ENCODE data around the gene UVSSA. TPM values are rescaled to one million over a fixed set of nuclear protein-coding genes. Genes with fewer than 3 reads are reported as not detected.

UVSSA gene
- total RNA-seq, 1 donor from 2014 or later = 32.4 TPM

DNA sequence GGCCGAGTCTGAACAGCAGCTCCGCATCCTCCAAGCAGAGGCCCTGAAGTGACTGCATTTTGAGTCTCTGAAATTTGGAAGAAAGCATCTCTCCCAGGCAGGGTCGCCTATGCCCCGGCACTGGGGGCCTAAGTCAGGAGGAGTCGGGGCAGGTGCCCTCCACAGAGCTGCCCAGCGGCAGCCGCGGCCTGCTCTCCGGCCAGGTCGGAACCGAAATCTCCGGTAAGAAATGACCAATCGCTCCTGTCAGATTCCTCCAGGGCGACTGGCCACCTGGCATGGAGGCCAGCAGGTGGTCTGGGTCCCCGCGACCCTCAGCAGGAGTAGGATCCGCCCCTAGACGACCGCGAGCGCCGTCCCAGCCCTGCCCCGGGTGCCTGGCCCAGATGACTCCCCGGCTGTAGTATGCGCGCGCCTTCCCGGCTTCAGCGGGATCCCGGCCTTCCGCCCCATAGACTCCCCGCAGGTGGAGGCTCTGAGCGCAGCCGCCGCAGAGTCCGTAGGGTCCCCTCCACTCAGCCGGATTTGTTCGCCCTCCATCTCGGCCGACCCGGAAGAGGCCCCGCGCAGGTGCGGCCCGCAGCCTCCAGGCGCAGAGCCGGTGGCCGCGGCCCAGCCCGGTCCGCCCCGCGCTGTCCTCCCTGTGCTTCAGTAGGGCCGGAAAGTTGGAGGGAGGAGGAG lies 57.7 kb downstream of the UVSSA start:
- no peak for DNase-seq (ENCODE audit: extremely low spot score, unreplicated experiment)
- TF ChIP-seq CTCF (conservative IDR thresholded peaks at IDR 0.05) = no peak
- peaks cover 49% of the 10 kb centered on the region for H3K27me3 Mint-ChIP-seq
- no peaks in the 10 kb centered on the region for H3K9me3 Mint-ChIP-seq
- H3K36me3 Mint-ChIP-seq = no peaks in the 10 kb centered on the region
- H3K4me1 Mint-ChIP-seq (ENCODE audit: unreplicated experiment) = no peaks in the 10 kb centered on the region
- H3K27ac Mint-ChIP-seq = no peak overlapping the region
- no peak overlapping the region for H3K4me3 Mint-ChIP-seq

GRCh38 chr4:1405254-1405635 lies 58.2 kb downstream of the UVSSA start:
- Mint-ChIP-seq H3K27me3 (peaks cover 50% of the 10 kb centered on the region), H3K4me1 (ENCODE audit: unreplicated experiment) (no peaks in the 10 kb centered on the region), H3K27ac (no peak overlapping the region), H3K4me3 (no peak overlapping the region), H3K36me3 (no peaks in the 10 kb centered on the region), H3K9me3 (no peaks in the 10 kb centered on the region)
- no peak for DNase-seq (ENCODE audit: extremely low spot score, unreplicated experiment)
- TF ChIP-seq CTCF (conservative IDR thresholded peaks at IDR 0.05) = no peak

DNA sequence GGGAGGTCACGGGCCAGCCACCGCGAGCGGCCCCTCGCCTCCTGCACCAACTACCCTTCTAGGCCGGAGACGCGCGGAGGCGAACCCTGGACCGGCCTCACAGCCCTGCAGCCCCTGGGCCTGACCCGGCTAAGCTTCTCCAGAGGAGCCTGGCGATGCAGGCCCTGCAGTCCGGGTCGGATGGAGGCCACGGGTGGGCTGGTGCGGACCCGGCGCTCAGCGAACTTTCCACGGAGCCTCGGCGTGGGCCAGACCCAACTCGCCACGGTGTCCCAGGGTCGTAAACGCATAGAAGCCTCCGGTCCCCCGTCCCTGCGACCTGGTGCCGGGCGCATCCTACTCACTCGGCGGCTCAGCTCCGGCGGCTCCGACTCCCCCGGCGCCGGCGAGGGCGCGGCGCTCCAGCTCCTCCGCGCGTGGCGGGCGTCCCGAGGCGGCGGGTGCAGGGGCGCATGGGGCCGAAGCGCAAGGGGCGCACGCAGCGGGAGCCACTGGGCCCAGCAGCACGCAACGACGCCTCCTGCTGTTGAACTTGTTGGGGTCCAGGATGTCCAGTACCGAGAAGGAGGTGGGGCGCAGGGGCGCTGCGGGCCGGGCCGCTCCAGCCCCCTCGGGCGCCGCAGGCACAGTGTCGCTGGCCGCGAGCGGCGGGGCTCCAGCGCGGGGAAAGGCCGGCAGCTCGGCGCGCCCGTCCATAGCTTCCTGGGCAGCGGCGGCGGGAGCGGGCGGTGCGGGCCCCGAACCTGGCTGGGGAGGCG lies 58.8 kb downstream of the UVSSA start:
- no peak for DNase-seq (ENCODE audit: extremely low spot score, unreplicated experiment)
- TF ChIP-seq CTCF (conservative IDR thresholded peaks at IDR 0.05) = no peak
- Mint-ChIP-seq H3K4me1 (ENCODE audit: unreplicated experiment) (no peaks in the 10 kb centered on the region), H3K9me3 (no peaks in the 10 kb centered on the region), H3K27me3 (peaks cover 51% of the 10 kb centered on the region), H3K36me3 (no peaks in the 10 kb centered on the region), H3K4me3 (no peak overlapping the region), H3K27ac (no peak overlapping the region)

- H3K9me3 Mint-ChIP-seq = no peaks in the 10 kb centered on the region
- DNase-seq (ENCODE audit: extremely low spot score, unreplicated experiment) = no peak
- H3K27ac Mint-ChIP-seq = no peak within 1 kb of the TSS
- H3K36me3 Mint-ChIP-seq = no peaks in the 10 kb centered on the region
- peaks cover 58% of the 10 kb centered on the region for H3K27me3 Mint-ChIP-seq
- TF ChIP-seq CTCF (conservative IDR thresholded peaks at IDR 0.05) = no peak
- H3K4me3 Mint-ChIP-seq = no peak within 1 kb of the TSS
- H3K4me1 Mint-ChIP-seq (ENCODE audit: unreplicated experiment) = no peaks in the 10 kb centered on the region
These were observed 59.5 kb downstream of the UVSSA start, which contains the start of gene NKX1-1 for GRCh38 chr4:1406394-1406980. TSS of gene NKX1-1 (minus strand) at chr4:1406442. CDS start at chr4:1406442, 0 bp downstream.

GRCh38 chr4:1406981-1407656 lies 60.1 kb downstream of the UVSSA start:
- no peak for DNase-seq (ENCODE audit: extremely low spot score, unreplicated experiment)

More at GRCh38 chr4:1406981-1407656, 60.1 kb downstream of the UVSSA start:
- Mint-ChIP-seq H3K4me1 (ENCODE audit: unreplicated experiment) (no peaks in the 10 kb centered on the region), H3K27ac (no peak overlapping the region), H3K4me3 (no peak overlapping the region), H3K27me3 (peaks cover 58% of the 10 kb centered on the region), H3K9me3 (no peaks in the 10 kb centered on the region), H3K36me3 (no peaks in the 10 kb centered on the region)
- no peak for TF ChIP-seq CTCF (conservative IDR thresholded peaks at IDR 0.05)

Data from type B pancreatic cell (in vitro differentiated cells).